ENCODE measurements around the gene RAB17. TPM values are rescaled to one million over a fixed set of nuclear protein-coding genes. Genes with fewer than 3 reads are reported as not detected.

Gene RAB17
- total and polyA plus RNA-seq, 2 donors from 2014 or later = 59.1 to 151 TPM

DNA sequence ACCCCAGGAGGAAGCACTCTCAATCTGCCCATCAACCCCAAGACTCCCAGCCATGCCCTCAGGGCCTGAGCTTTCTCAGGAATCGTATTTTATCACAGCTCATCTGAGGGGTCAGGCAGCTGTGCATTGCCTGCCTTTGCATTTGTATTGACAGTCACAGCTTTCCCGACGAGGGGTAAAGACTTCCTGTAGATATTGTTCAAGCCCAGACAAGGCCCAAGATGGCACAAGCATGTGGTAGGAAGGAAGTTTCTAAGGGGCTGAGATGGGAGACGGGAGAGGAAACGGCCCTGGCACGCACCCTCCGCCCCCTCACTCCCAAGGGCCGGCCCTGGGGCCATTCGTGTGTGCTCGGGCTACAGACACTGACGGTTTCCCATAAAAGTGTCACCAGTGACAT, 58.4 kb downstream of the RAB17 start:
- Histone ChIP-seq H3K36me3 (ENCODE audit: control insufficient read depth in 2 of 3, insufficient read depth in 3 of 3, low read length in 3 of 3) (no peaks in the 10 kb centered on the region), H3K9ac (ENCODE audit: low read length in 3 of 3) (no peak overlapping the region), H3K27me3 (ENCODE audit: control insufficient read depth, insufficient read depth, low read length) (no peaks in the 10 kb centered on the region), H3K27ac (ENCODE audit: low read depth in 2 of 2, low read length in 2 of 2) (no peak overlapping the region), H3K4me1 (ENCODE audit: control insufficient read depth in 2 of 3, insufficient read depth in 2 of 3, low read depth in 1 of 3, low read length in 3 of 3) (no peaks in the 10 kb centered on the region), H3K9me3 (ENCODE audit: control insufficient read depth in 2 of 3, insufficient read depth in 1 of 3, low read length in 3 of 3) (no peaks in the 10 kb centered on the region), H3K4me3 (ENCODE audit: low read length in 3 of 3) (no peak overlapping the region)
- no peak for FAIRE-seq
- intact Hi-C loops (cut with DNase I) = no loop called here
- TF ChIP-seq, protein P1, sequence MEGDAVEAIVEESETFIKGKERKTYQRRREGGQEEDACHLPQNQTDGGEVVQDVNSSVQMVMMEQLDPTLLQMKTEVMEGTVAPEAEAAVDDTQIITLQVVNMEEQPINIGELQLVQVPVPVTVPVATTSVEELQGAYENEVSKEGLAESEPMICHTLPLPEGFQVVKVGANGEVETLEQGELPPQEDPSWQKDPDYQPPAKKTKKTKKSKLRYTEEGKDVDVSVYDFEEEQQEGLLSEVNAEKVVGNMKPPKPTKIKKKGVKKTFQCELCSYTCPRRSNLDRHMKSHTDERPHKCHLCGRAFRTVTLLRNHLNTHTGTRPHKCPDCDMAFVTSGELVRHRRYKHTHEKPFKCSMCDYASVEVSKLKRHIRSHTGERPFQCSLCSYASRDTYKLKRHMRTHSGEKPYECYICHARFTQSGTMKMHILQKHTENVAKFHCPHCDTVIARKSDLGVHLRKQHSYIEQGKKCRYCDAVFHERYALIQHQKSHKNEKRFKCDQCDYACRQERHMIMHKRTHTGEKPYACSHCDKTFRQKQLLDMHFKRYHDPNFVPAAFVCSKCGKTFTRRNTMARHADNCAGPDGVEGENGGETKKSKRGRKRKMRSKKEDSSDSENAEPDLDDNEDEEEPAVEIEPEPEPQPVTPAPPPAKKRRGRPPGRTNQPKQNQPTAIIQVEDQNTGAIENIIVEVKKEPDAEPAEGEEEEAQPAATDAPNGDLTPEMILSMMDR (IDR thresholded peaks at IDR 0.05; ENCODE audit: borderline replicate concordance, extremely low read depth, insufficient read depth) = no peak
- DNase-seq = no peak

DNA sequence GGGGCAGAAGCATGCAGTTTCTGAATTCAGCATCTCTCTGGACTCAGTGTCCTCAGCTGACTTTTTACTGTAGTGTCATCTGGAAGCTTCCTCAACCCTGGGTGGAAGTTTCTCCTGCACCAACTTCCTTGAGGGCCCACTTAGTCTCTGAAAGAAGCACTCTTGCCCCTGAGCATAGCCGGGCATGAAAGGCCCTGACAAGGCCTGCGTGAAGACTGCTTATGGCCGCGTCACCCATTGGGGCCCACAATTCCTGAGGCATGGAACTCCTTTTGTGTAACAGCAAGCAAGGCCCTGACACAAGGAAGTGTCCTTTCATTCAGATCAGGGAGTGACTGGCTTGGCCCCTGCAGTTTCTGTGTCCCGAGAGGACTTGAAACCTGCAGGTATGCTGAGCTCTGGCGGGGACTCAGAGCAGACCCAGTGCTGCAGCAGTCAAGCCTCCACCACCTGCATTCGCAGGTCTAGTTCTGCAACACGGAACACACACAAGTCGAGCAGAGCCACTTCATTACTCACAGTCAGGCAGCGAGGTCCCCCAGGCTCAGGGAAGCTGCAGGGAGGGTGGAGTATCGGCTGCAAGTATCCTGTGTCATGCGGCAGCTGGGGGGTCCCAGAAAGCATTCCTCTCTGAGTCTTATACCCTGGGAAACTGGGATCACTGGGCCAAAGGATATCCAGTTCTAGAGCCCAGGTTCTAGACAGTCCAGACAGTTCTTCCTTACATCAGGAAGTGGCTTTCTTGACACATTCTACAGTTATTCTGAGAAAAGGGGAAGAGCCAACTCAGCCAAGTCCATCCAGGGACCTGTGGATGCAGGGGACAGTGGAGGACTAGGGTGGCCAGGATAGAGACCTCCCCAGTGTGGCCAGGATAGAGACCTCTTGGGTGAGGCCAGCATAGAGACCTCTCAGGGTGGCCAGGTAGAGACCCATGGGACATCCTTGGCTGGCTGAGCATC, 59.8 kb downstream of the RAB17 start:
- DNase-seq (peak in 1 of 5 donors; percentile 28), FAIRE-seq (no peak)
- no peak overlapping the region for H3K9ac ChIP-seq (ENCODE audit: low read length in 3 of 3)
- TF ChIP-seq, protein P1 (IDR thresholded peaks at IDR 0.05; ENCODE audit: borderline replicate concordance, extremely low read depth, insufficient read depth) = no peak
- H3K9me3 ChIP-seq (ENCODE audit: control insufficient read depth in 2 of 3, insufficient read depth in 1 of 3, low read length in 3 of 3) = no peaks in the 10 kb centered on the region
- H3K4me1 ChIP-seq (ENCODE audit: control insufficient read depth in 2 of 3, insufficient read depth in 2 of 3, low read depth in 1 of 3, low read length in 3 of 3) = no peaks in the 10 kb centered on the region
- H3K27ac ChIP-seq (ENCODE audit: low read depth in 2 of 2, low read length in 2 of 2) = no peak overlapping the region
- H3K36me3 ChIP-seq (ENCODE audit: control insufficient read depth in 2 of 3, insufficient read depth in 3 of 3, low read length in 3 of 3) = no peaks in the 10 kb centered on the region
- no peak overlapping the region for H3K4me3 ChIP-seq (ENCODE audit: low read length in 3 of 3)
- no peaks in the 10 kb centered on the region for H3K27me3 ChIP-seq (ENCODE audit: control insufficient read depth, insufficient read depth, low read length)
- intact Hi-C loops (cut with DNase I) = no loop called here

DNA sequence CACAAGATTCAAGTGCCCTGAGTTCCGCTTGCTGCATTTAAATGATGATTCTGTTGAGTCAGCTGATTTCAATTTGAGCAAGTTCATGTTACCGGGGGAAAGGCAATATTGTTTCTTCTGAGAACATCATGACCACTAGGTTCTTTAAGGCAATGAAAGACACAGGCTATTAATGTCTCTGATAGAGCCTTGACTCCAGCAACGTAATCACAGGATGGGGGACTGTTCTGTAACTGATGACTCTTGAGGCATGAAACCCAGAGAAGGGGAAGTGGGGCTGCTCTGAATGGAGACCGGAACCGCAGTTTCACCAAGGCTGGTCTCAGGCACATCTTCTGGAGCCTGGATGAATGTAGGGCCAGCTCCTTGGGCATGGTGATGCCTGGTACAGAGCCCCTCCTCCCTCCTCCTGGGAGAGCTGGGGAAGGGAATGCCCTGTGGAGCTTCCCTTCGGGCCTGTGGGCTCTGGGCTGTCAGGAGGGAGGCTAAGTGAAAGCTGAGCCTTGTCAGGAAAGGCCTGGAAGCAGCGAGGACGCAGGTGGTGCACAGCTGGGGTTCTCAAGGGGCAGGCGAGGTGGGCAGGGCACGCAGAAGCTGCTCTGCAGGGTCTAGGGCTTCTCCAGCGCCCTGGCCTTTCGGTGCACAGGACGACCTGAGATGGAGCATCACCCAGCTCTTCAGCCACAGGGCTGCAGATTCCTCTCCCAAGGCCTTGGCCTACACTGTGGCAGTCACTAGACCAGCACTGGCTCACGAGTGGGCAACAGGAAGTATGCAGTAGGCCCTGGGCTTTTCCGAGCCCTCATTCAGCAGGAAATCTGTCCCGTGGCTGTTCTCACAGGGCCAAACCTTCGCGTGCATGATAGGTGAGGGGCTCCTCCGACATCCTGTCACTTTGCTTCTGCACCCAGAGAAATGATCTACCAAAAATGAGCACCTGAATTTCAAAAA, 60.8 kb downstream of the RAB17 start:
- peak in 1 of 5 donors; percentile 54 for DNase-seq
- H3K27ac ChIP-seq (ENCODE audit: low read depth in 2 of 2, low read length in 2 of 2) = no peak overlapping the region
- no peak overlapping the region for H3K9ac ChIP-seq (ENCODE audit: low read length in 3 of 3)
- no peak overlapping the region for H3K4me3 ChIP-seq (ENCODE audit: low read length in 3 of 3)
- TF ChIP-seq, protein P1 (IDR thresholded peaks at IDR 0.05; ENCODE audit: borderline replicate concordance, extremely low read depth, insufficient read depth) = no peak
- H3K4me1 ChIP-seq (ENCODE audit: control insufficient read depth in 2 of 3, insufficient read depth in 2 of 3, low read depth in 1 of 3, low read length in 3 of 3) = no peaks in the 10 kb centered on the region
- no peak for FAIRE-seq
- intact Hi-C loops (cut with DNase I) = no loop called here
- H3K27me3 ChIP-seq (ENCODE audit: control insufficient read depth, insufficient read depth, low read length) = no peaks in the 10 kb centered on the region
- H3K36me3 ChIP-seq (ENCODE audit: control insufficient read depth in 2 of 3, insufficient read depth in 3 of 3, low read length in 3 of 3) = no peaks in the 10 kb centered on the region
- no peaks in the 10 kb centered on the region for H3K9me3 ChIP-seq (ENCODE audit: control insufficient read depth in 2 of 3, insufficient read depth in 1 of 3, low read length in 3 of 3)

Measured in kidney (tissue), 14 donors.